CD4-positive, alpha-beta T cell (primary cell): ENCODE measurements around the gene GPC2. TPM values are rescaled to one million over a fixed set of nuclear protein-coding genes. Genes with fewer than 3 reads are reported as not detected.

Experiments used
- ATAC-seq: fragments of 200-7000 bp; cut with Tn5 transposase; one replicate; pipeline ENCODE4 v1.10.0; 2022; ENCODE audit warnings: mild to moderate bottlenecking; ENCODE audit not compliant: poor library complexity
- CTCF ChIA-PET: fragments of 350-600 bp; sonication (Branson Sonifier 250); formaldehyde crosslinking; loops from one replicate; lab custom pipeline; 2021; ENCODE audit warnings: antibody characterized with exemption, inconsistent platforms; lab: Charles Lee
- POLR2A ChIA-PET: fragments of 350-600 bp; sonication (Branson Sonifier 250); formaldehyde crosslinking; loops from one replicate; lab custom pipeline; 2021; ENCODE audit warnings: antibody characterized with exemption, inconsistent platforms; lab: Charles Lee
- DNase-seq, 14 experiments: peaks; one replicate each; pipeline ENCODE4 v3.0.0-alpha.2; 2013 to 2020; ENCODE audit warnings: mixed read lengths in 2 of 14
- H3K27ac ChIP-seq, 2 donors: one replicate each; pipeline versions ENCODE4 v1.5.1 to v1.7.0; 2013; ENCODE audit warnings: low read length in 2 of 2, low read depth in 1 of 2, mild to moderate bottlenecking in 1 of 2
- H3K27me3 ChIP-seq, 2 experiments: 1 replicate in 1 of 2; 2 replicates in 1 of 2; pipeline versions ENCODE4 v1.6.1 to v1.7.0; 2013; ENCODE audit warnings: low read length in 2 of 2, control low read depth in 1 of 2, mild to moderate bottlenecking in 1 of 2, moderate library complexity in 1 of 2; ENCODE audit not compliant: insufficient read depth in 2 of 2, control insufficient read depth in 1 of 2
- H3K36me3 ChIP-seq: one replicate; pipeline ENCODE4 v1.6.1; 2013; ENCODE audit warnings: low read length, control low read depth; ENCODE audit not compliant: insufficient read depth
- H3K4me1 ChIP-seq: one replicate; pipeline ENCODE4 v1.6.1; 2013; ENCODE audit warnings: low read length, control low read depth; ENCODE audit not compliant: insufficient read depth
- H3K4me3 ChIP-seq: one replicate; pipeline ENCODE4 v1.5.1; 2013; ENCODE audit warnings: mild to moderate bottlenecking, low read length, moderate library complexity
- H3K9me3 ChIP-seq, 2 experiments: 1 replicate in 1 of 2; 2 replicates in 1 of 2; pipeline versions ENCODE4 v1.6.1 to v1.7.0; 2013; ENCODE audit warnings: low read length in 2 of 2, mild to moderate bottlenecking in 2 of 2, control low read depth in 1 of 2, moderate library complexity in 1 of 2; ENCODE audit not compliant: control insufficient read depth in 1 of 2, insufficient read depth in 1 of 2
- H3K27ac Mint-ChIP-seq: one replicate; pipeline ENCODE4 v1.8.0; 2020; ENCODE audit warnings: mixed read lengths
- H3K27me3 Mint-ChIP-seq: one replicate; pipeline ENCODE4 v1.8.0; 2021; ENCODE audit warnings: mixed read lengths
- H3K36me3 Mint-ChIP-seq: one replicate; pipeline ENCODE4 v1.8.0; 2021; ENCODE audit warnings: low read depth, mixed read lengths
- H3K4me1 Mint-ChIP-seq: one replicate; pipeline ENCODE4 v1.8.0; 2021; ENCODE audit warnings: low read depth, mixed read lengths
- H3K4me3 Mint-ChIP-seq: one replicate; pipeline ENCODE4 v1.8.0; 2020; ENCODE audit warnings: mild to moderate bottlenecking, mixed read lengths
- H3K9me3 Mint-ChIP-seq: one replicate; pipeline ENCODE4 v1.8.0; 2020; ENCODE audit warnings: mixed read lengths
- CTCF ChIP-seq: fragments of 200-600 bp; IDR thresholded peaks from one replicate; pipeline ENCODE4 v1.8.0; 2022; ENCODE audit warnings: antibody characterized with exemption, mild to moderate bottlenecking
- intact Hi-C, 2 experiments: fragments of 100-400 bp; cut with DNase I in 1 of 2; cut with micrococcal nuclease in 1 of 2; formaldehyde crosslinking; loops; one replicate each; pipeline versions ENCODE4 v1.15.1 to v1.9.0; 2023 to 2025; cut with DNase I, micrococcal nuclease
- total RNA-seq, 174 experiments: library from RNA in 2 of 174; stranded (reverse) in 2 of 174; gene quantifications; one replicate each; pipeline ENCODE4 v1.2.3 and lab custom pipeline; 2021 to 2026

The GPC2 gene
- total RNA-seq, 2 experiments from 2014 or later = 16.4 to 18.7 TPM

- H3K4me3 ChIP-seq = no peak overlapping the region
- H3K9me3 ChIP-seq = no peaks in the 10 kb centered on the region
- no peak overlapping the region for H3K27ac ChIP-seq
- Mint-ChIP-seq H3K4me3 (peak overlapping the region; percentile 13), H3K27me3 (no peaks in the 10 kb centered on the region), H3K4me1 (peaks cover 63% of the 10 kb centered on the region), H3K36me3 (peaks cover 69% of the 10 kb centered on the region), H3K27ac (peak overlapping the region; percentile 66), H3K9me3 (no peaks in the 10 kb centered on the region)
- POLR2A ChIA-PET = no interaction called here
- ATAC-seq (no peak), DNase-seq (no peak)
- no peaks in the 10 kb centered on the region for H3K27me3 ChIP-seq
- H3K36me3 ChIP-seq = peaks cover 48% of the 10 kb centered on the region
- peaks cover 71% of the 10 kb centered on the region for H3K4me1 ChIP-seq
- TF ChIP-seq CTCF = no peak
- intact Hi-C loops = no loop called here
- CTCF ChIA-PET = no interaction called here
These were observed 24.8 kb downstream of the GPC2 start for GRCh38 chr7:100152404-100152803.

- H3K36me3 Mint-ChIP-seq = peaks cover 43% of the 10 kb centered on the region
- H3K9me3 Mint-ChIP-seq = no peaks in the 10 kb centered on the region
- peak; percentile 9 for TF ChIP-seq CTCF
- no peaks in the 10 kb centered on the region for H3K27me3 ChIP-seq
- ChIA-PET POLR2A (interaction anchor here (0.6 to 4.0 kb wide), 37 partner anchors 10 to 437 kb away, joined by 3 to 53 read pairs (median 7); partner anchors contain the start of genes AP4M1, FBXO24, GAL3ST4 and GPC2), CTCF (interaction anchor here (0.6 to 2.2 kb wide), 6 partner anchors 9 to 1269 kb away, joined by 3 to 9 read pairs (median 4); no protein-coding TSS in a partner anchor)
- H3K36me3 ChIP-seq = peaks cover 14% of the 10 kb centered on the region
- H3K4me3 ChIP-seq = peak within 1 kb of the TSS; percentile 99
- H3K4me3 Mint-ChIP-seq = peak within 1 kb of the TSS; percentile 92
- peak within 1 kb of the TSS; percentile 95 for H3K27ac Mint-ChIP-seq
- ATAC-seq (peak; percentile 95), DNase-seq (peak; percentile 94 to 100 (median 97))
- intact Hi-C loops = loop anchor here (1.0 to 2.0 kb wide), 4 partner anchors 10 to 29 kb away; partner anchors contain the start of genes GPC2 (in 2 of the 2), STAG3 (in 2 of the 2) and TRAPPC14 (in 1 of the 2)
- H3K27me3 Mint-ChIP-seq = no peaks in the 10 kb centered on the region
- peaks cover 38% of the 10 kb centered on the region for H3K4me1 Mint-ChIP-seq
- H3K9me3 ChIP-seq = no peaks in the 10 kb centered on the region
- peak within 1 kb of the TSS; percentile 93 to 94 for H3K27ac ChIP-seq
- H3K4me1 ChIP-seq = peaks cover 41% of the 10 kb centered on the region
These were observed 28.4 kb downstream of the GPC2 start, which contains the start of gene LAMTOR4 for GRCh38 chr7:100148559-100149328. Gene LAMTOR4 (plus strand): TSS chr7:100148918. CDS start chr7:100148973, 55 bp downstream.

GRCh38 chr7:100148225-100148558 lies 29.0 kb downstream of the GPC2 start:
- Histone ChIP-seq H3K27ac (peak overlapping the region; percentile 89 to 94), H3K4me3 (peak overlapping the region; percentile 99), H3K27me3 (no peaks in the 10 kb centered on the region), H3K36me3 (peaks cover 8% of the 10 kb centered on the region), H3K9me3 (no peaks in the 10 kb centered on the region), H3K4me1 (peaks cover 35% of the 10 kb centered on the region)
- H3K27ac Mint-ChIP-seq = peak overlapping the region; percentile 95
- ChIA-PET POLR2A (interaction anchor here (0.6 to 4.0 kb wide), 37 partner anchors 10 to 438 kb away, joined by 3 to 53 read pairs (median 6); partner anchors contain the start of genes AP4M1, FBXO24, GAL3ST4 and GPC2), CTCF (interaction anchor here (0.6 to 2.2 kb wide), 5 partner anchors 10 to 68 kb away, joined by 3 to 9 read pairs (median 4); no protein-coding TSS in a partner anchor)
- peak; percentile 5 for ATAC-seq
- peak overlapping the region; percentile 92 for H3K4me3 Mint-ChIP-seq
- H3K36me3 Mint-ChIP-seq = peaks cover 38% of the 10 kb centered on the region
- no peaks in the 10 kb centered on the region for H3K27me3 Mint-ChIP-seq
- intact Hi-C loops = loop anchor here (1.0 to 2.0 kb wide), 4 partner anchors 10 to 29 kb away; partner anchors contain the start of genes GPC2 (in 2 of the 2), STAG3 (in 2 of the 2) and TRAPPC14 (in 1 of the 2)
- TF ChIP-seq CTCF = no peak
- peaks cover 35% of the 10 kb centered on the region for H3K4me1 Mint-ChIP-seq
- no peak for DNase-seq
- no peaks in the 10 kb centered on the region for H3K9me3 Mint-ChIP-seq
